Activated T-cell treated with anti-CD3 and anti-CD28 coated beads, Interleukin-2, amount 50 U/mL, for 48 hours (primary cell): ENCODE measurements around the gene ATP10A.
A peak's percentile ranks its signal among the peaks of the same experiment; 100 is the strongest.

Experiments
- DNase-seq, 2 experiments: peaks; one replicate each; pipeline ENCODE4 v3.0.0-alpha.2; 2020

Gene ATP10A

GRCh38 chr15:25863111-25863967, at the start of gene ATP10A:
ATP10A (minus strand) TSS chr15:25863327; CDS start chr15:25863096, 231 bp downstream.
- peak; percentile 70 to 73 for DNase-seq

GRCh38 chr15:25912035-25912434, 48.9 kb upstream of the ATP10A start:
- DNase-seq = no peak

GRCh38 chr15:25910832-25911231, 47.7 kb upstream of the ATP10A start:
- DNase-seq = no peak

- no peak for DNase-seq
These were observed 46.7 kb upstream of the ATP10A start for GRCh38 chr15:25909806-25910205.

GRCh38 chr15:25909325-25909724, 46.2 kb upstream of the ATP10A start:
- no peak for DNase-seq

DNA sequence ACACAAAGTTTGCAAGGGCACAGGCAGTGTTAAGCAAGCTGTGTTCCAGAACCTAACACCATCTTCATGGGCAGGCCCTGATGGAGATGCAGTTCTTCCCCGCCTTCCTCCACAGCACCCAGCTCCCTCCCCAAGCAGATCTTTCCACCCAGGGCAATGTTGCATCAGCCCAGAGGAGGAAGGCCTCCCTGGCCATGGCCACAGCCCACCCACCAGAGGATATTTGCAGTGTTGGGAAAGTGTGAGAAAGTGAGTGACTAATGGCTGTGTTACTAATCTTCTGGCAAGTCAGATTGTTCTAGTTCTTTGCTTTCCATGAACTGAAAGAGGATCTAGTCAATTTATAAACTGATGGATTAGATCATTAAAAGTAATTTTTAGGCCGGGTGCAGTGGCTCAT, 42.0 kb upstream of the ATP10A start:
- DNase-seq = peak; percentile 60 to 66

DNA sequence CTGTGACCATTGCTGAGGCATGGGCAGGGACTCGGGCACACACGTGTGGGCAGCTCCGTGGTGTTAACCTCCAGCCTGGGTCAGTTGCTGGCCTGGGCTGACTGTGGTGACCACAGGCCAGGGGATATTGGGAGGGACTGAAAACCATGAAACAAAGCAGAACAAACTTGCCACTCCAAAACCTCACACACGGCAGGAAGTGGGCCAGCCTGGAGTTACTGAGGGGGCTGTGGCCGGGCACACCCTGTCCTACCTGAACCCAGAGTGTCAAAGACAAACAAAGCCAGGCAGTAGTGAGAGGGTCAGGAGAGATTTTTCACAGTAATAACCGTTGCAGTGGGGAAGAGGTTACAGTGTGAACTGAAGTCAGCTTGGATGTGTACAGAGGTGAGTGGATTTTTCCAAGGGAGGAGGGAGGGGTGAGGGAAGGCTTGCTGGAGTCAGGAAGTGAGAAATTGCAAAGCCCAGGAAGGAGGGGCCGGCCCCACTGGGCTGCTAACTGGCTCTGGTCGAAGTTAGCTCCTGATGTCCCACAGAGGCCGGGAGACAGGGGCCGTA, 40.0 kb upstream of the ATP10A start:
- no peak for DNase-seq

DNA sequence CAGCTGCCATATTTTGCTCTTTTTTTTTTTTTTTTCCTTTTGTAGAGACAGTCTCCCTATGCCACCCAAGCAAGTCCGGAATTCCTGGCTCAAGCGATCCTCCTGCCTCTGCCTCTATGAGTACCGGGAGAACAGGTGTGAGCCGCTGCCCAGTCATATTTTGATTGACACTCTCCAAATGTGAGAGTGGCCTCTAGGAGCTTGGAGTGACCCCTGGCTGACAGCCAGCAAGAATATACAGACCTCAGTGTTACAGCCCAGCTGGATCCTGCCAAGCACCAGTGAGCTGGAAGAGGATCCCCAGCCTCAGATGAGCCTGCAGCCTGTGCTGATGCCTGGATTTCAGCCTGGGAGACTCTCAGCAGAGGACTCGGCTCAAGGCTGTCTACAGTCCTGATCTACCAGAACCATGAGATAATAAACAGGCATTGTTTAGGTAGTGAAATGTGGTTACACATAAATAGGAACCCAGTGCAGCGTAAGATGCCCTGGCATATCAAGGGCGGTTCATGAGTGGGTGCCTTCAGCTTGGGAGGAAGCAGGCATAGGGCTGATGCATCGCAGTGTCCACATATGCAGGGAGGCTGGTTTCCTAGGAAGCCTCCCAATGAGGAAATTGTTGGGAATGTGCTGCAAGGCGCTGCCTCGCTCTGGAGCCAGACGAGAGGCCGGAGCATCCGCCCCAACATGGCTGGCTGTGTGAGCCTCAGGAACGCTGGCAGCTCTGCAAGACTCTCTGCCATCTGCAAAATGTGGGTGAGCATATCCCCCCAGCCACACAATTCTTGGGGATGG, 38.9 kb upstream of the ATP10A start:
- no peak for DNase-seq

DNA sequence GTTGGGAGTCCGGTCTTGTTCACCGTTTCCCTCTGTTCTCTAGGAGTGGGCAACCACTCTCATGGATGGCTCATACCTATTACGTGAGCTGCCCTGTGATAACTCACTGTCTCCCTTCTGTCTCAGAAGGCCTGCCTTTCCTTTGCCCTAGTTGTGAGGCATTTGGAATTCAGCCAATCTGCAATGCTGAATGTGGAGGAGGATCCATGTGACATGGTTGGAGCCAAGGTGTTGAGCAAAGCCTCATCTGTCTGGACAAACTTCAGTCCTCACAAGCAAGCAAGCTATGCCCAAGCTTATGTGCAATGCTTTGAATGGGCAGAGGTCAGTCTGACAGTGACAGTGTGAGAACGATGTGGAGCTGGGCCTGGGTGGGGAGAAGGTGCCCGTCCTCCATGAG, 37.8 kb upstream of the ATP10A start:
- DNase-seq = no peak

DNA sequence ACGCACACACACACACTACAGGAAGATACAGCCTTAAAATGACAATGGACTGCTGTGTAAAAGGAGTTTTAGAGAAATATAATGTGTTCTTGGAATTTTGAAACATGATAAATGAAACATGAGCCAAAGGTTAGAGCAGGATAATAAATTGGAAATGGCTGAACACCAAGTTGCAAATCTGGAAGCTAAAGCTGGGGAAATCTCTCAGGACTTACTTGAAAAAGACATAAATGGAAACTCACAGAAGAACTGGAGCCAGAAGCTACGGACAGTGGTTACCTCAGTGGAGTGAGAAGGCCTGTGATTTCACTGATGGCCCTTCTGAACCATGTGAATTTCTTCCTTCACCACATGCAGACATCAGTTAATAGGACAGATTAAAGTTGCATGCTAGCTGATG, 37.3 kb upstream of the ATP10A start:
- DNase-seq = no peak

- DNase-seq = no peak
These were observed 36.7 kb upstream of the ATP10A start for GRCh38 chr15:25899870-25900269.

DNA sequence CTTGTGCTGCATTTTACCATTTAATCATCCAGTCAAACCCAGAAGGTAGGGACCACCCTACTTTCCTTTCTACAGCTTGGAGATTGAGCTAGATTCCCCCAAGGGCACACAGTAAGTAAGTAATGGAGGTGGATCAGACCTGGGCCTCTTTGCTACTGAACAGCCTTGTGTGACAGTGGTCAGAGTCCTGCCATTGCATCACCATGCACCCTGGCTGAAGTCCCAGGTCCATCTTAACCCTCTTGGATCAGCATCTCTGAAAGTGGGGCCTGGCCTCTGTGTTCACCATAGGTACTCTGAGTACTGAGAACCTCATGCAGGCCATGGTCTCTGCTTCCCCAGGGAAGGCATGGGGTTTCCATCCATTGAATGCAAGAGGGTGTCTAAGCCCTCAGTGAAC, 34.5 kb upstream of the ATP10A start:
- no peak for DNase-seq

- no peak for DNase-seq
These were observed 31.3 kb upstream of the ATP10A start for GRCh38 chr15:25894371-25894902.

DNA sequence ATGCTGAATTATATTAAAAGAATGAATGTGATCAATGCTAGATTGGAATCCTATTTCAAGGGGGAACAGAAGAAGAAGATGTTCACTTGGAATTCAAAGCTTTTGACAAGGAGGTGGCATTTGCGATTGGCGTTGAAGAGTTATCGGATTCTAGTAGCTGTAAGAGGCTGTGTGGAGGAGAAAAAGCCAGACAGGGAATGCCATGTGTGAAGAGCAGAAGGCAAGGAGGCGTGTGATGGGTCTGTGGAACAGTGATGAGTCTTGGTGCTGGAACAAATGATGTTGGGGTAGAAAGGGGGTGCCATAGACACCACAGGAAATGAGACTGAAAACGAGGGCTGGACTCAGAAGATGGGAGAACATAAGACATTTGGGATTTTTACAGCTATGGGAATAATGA, 30.5 kb upstream of the ATP10A start:
- DNase-seq = no peak

GRCh38 chr15:25892126-25892525, 29.0 kb upstream of the ATP10A start:
- DNase-seq = no peak

DNA sequence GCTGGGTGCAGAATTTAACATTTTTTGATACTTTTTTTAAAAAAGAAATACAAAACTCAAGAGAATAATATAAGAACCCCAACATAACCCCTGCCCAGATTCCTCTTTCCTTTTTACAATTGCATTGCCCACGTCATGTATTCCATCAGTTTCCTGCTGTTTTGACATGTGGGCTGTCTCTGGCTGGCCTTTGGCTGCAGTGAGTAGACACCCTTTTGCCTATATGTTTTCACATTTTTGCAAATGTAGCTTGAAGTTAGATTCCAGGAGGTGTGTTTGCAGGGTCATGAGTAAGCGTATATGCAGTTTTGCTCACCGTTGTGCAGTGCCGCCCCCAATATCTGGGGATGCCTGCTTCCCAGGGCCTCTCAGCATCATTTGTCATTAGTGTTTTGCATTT, 28.0 kb upstream of the ATP10A start:
- DNase-seq = no peak

DNA sequence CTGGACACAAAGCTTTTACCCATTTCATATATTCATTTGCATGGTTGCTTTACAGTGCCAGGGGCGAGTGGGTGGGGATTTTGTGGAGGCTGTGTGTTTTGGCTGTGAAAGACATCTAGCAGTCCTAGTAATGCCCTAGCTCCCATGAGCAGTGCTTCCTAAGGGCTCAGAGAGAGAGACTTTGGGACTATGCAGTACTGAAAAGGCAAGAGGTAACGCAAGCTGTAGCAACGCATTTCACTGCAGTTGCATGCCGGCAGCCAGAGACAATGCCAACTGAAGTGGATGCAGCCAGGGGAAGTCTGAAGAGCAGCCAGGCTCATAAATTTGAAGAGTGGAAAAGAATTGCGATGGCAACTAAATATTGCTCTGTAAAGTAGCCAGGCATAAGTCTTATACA, 27.4 kb upstream of the ATP10A start:
- no peak for DNase-seq

DNA sequence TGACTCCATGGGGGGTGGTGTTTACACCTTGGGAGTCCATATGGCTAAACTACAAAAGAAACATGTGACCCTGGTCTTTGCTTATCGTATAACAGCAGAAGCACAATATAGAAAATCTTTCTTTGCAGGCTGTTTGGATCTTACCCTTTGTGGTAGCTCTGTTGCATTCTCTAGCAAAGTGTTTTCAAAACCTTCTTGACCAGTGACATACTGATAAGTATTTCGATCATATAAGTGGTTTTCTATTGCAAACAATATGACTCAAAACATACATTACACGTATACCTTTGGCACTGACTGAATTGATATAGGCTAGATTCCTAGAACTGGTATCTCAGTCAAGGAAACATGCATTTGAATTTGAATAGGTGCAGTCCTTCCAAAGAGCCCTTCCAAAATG, 24.7 kb upstream of the ATP10A start:
- no peak for DNase-seq

- DNase-seq = no peak
These were observed 23.5 kb upstream of the ATP10A start for GRCh38 chr15:25886498-25887140.

GRCh38 chr15:25884370-25884769, 21.2 kb upstream of the ATP10A start:
- DNase-seq = no peak

- DNase-seq = no peak
These were observed 20.5 kb upstream of the ATP10A start for GRCh38 chr15:25883463-25884259.

DNA sequence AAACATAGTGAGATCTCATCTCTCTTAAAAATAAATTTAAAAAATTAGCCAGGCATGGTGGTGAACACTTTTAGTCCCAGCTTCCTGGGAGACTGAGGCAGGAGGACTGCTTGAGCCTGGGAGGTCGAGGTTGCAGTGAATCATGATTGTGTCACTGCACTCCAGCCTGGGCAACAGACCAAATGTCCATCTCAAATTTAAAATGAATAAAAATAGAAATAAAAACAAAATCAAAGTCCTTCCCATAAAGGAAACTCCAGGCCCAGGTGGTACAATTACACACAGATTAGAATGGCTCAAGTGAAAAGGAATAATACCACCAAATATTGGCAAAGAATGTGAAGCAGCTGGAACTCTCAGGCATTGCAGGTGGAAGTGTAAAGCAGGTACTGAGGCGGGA, 19.3 kb upstream of the ATP10A start:
- no peak for DNase-seq
